CD14-positive monocyte (primary cell): ENCODE results near the gene TTC28. TPM values are rescaled to one million over a fixed set of nuclear protein-coding genes. Genes with fewer than 3 reads are reported as not detected.

Source experiments
- DNase-seq, 3 donors: peaks; one replicate each; pipeline ENCODE4 v3.0.0-alpha.2; 2011 to 2022
- H2AFZ ChIP-seq: 2 replicates; pipeline ENCODE4 v1.6.0; 2012; ENCODE audit warnings: mild to moderate bottlenecking, low read depth, low read length, inconsistent platforms; ENCODE audit not compliant: insufficient read depth, poor library complexity, severe bottlenecking
- H3K27ac ChIP-seq, 2 donors: 1 replicate in 1 of 2; 2 replicates in 1 of 2; pipeline ENCODE4 v1.5.1; 2012 to 2013; ENCODE audit warnings: low read length in 2 of 2, control low read depth in 1 of 2, inconsistent platforms in 1 of 2, low read depth in 1 of 2, mild to moderate bottlenecking in 1 of 2
- H3K27me3 ChIP-seq, 2 donors: one replicate each; pipeline versions ENCODE4 v1.6.0 to v1.6.1; 2011 to 2013; ENCODE audit warnings: low read length in 2 of 2; ENCODE audit not compliant: control insufficient read depth in 2 of 2, insufficient read depth in 2 of 2
- H3K36me3 ChIP-seq, 2 donors: replicated peaks in 1 of 2; 1 replicate in 1 of 2; 2 replicates in 1 of 2; pipeline versions ENCODE4 v1.5.1 to v1.6.1; 2012 to 2013; ENCODE audit warnings: low read length in 2 of 2, control low read depth in 1 of 2, inconsistent platforms in 1 of 2, mild to moderate bottlenecking in 1 of 2; ENCODE audit not compliant: insufficient read depth in 2 of 2, control insufficient read depth in 1 of 2
- H3K4me1 ChIP-seq, 2 donors: 1 replicate in 1 of 2; 2 replicates in 1 of 2; pipeline versions ENCODE4 v1.5.1 to v1.6.1; 2012 to 2013; ENCODE audit warnings: low read length in 2 of 2, control low read depth in 1 of 2, inconsistent platforms in 1 of 2, mild to moderate bottlenecking in 1 of 2, moderate library complexity in 1 of 2; ENCODE audit not compliant: insufficient read depth in 2 of 2, control insufficient read depth in 1 of 2
- H3K4me2 ChIP-seq: replicated peaks from 2 replicates; pipeline ENCODE3; 2012; ENCODE audit warnings: low read length, moderate library complexity, mild to moderate bottlenecking; ENCODE audit not compliant: poor library complexity, severe bottlenecking; ENCODE audit errors: extremely low read depth
- H3K4me3 ChIP-seq, 3 experiments: fragments of 200-600 bp in 1 of 3; sonication (generic) in 1 of 3; replicated peaks in 1 of 3; 1 replicate in 2 of 3; 2 replicates in 1 of 3; pipeline ENCODE4 v1.5.1; 2011 to 2013; ENCODE audit warnings: low read length in 3 of 3, mild to moderate bottlenecking in 3 of 3, control low read depth in 2 of 3, low read depth in 2 of 3, inconsistent platforms in 1 of 3, moderate library complexity in 1 of 3
- H3K79me2 ChIP-seq: 2 replicates; pipeline ENCODE4 v1.6.0; 2012; ENCODE audit warnings: mild to moderate bottlenecking, control low read depth, inconsistent platforms, low read length, moderate library complexity; ENCODE audit not compliant: insufficient read depth
- H3K9ac ChIP-seq: 2 replicates; pipeline ENCODE4 v1.6.0; 2017; ENCODE audit warnings: low read length, mild to moderate bottlenecking; ENCODE audit not compliant: insufficient read depth, poor library complexity, severe bottlenecking
- H3K9me3 ChIP-seq, 2 donors: replicated peaks in 1 of 2; 1 replicate in 1 of 2; 2 replicates in 1 of 2; pipeline versions ENCODE4 v1.5.1 to v1.6.1; 2012 to 2013; ENCODE audit warnings: low read length in 2 of 2, control low read depth in 1 of 2; ENCODE audit not compliant: control insufficient read depth in 1 of 2, insufficient read depth in 1 of 2
- H4K20me1 ChIP-seq: 2 replicates; pipeline ENCODE4 v1.6.0; 2012; ENCODE audit warnings: mild to moderate bottlenecking, low read length, control low read depth, moderate library complexity; ENCODE audit not compliant: insufficient read depth
- H3K27ac Mint-ChIP-seq, 7 donors: one replicate each; pipeline ENCODE4 v1.8.0; 2020; ENCODE audit warnings: mild to moderate bottlenecking in 7 of 7, mixed read lengths in 7 of 7, moderate library complexity in 6 of 7, inconsistent platforms in 2 of 7
- H3K27me3 Mint-ChIP-seq, 3 donors: one replicate each; pipeline ENCODE4 v1.8.0; 2021 to 2022; ENCODE audit warnings: low read depth in 3 of 3, mild to moderate bottlenecking in 3 of 3, mixed read lengths in 3 of 3, moderate library complexity in 3 of 3, inconsistent platforms in 1 of 3
- H3K36me3 Mint-ChIP-seq, 2 donors: one replicate each; pipeline ENCODE4 v1.8.0; 2020; ENCODE audit warnings: mixed read lengths in 2 of 2, inconsistent platforms in 1 of 2, mild to moderate bottlenecking in 1 of 2
- H3K4me1 Mint-ChIP-seq: one replicate; pipeline ENCODE4 v1.8.0; 2020; ENCODE audit warnings: mild to moderate bottlenecking, mixed read lengths
- H3K4me3 Mint-ChIP-seq, 2 donors: one replicate each; pipeline ENCODE4 v1.8.0; 2020; ENCODE audit warnings: mild to moderate bottlenecking in 2 of 2, mixed read lengths in 2 of 2, moderate library complexity in 1 of 2
- H3K9me3 Mint-ChIP-seq, 7 donors: one replicate each; pipeline ENCODE4 v1.8.0; 2020 to 2022; ENCODE audit warnings: mixed read lengths in 7 of 7, mild to moderate bottlenecking in 6 of 7, moderate library complexity in 6 of 7, inconsistent platforms in 2 of 7
- CTCF ChIP-seq: fragments of 200-600 bp; IDR thresholded peaks from one replicate; pipeline ENCODE4 v1.8.0; 2022; ENCODE audit warnings: antibody characterized with exemption, mild to moderate bottlenecking
- WGBS: methylation state at CpG from one replicate; pipeline ENCODE4 v1.1.5; 2013; ENCODE audit warnings: missing lambda C conversion rate; ENCODE audit not compliant: insufficient coverage; 5-methylcytosine and 5-hydroxymethylcytosine counted together
- intact Hi-C, 2 donors: fragments of 100-400 bp; cut with micrococcal nuclease; formaldehyde crosslinking; loops; one replicate each; pipeline versions ENCODE4 v1.15.0 to v1.15.1; 2023
- polyA plus RNA-seq, 3 donors: library from polyadenylated mRNA; depleted of rRNA in 1 of 3; unstranded in 2 of 3; stranded (reverse) in 1 of 3; fragments of 300-500 nt in 2 of 3; fragments of >200 nt in 1 of 3; fragmentation: Illumina TruSeq in 2 of 3; gene quantifications; 1 replicate in 2 of 3; 2 replicates in 1 of 3; pipeline ENCODE4 v1.2.3, GENCODE V29; 2012 to 2021

The TTC28 gene
- polyA plus RNA-seq, 3 donors = 0.24 to 0.61 TPM; not detected in 1

- 93% methylated on average over 8 of the region's 9 CpGs for WGBS
- intact Hi-C loops = no loop called here
- Histone ChIP-seq H3K9ac (no peak overlapping the region), H3K27me3 (no peaks in the 10 kb centered on the region), H3K9me3 (no peaks in the 10 kb centered on the region), H3K4me1 (peaks cover 5 to 10% of the 10 kb centered on the region in 2 donors), H3K27ac (no peak overlapping the region), H3K4me2 (no peak overlapping the region), H3K4me3 (no peak overlapping the region), H2AFZ (no peak overlapping the region), H3K79me2 (no peaks in the 10 kb centered on the region), H4K20me1 (no peaks in the 10 kb centered on the region), H3K36me3 (no peaks in the 10 kb centered on the region)
- Mint-ChIP-seq H3K9me3 (no peaks in the 10 kb centered on the region), H3K27ac (peak overlapping the region in 4 of 7 donors; percentile 17 to 68 (median 28)), H3K4me1 (peaks cover 12% of the 10 kb centered on the region), H3K27me3 (peaks cover 0 to 1% (median 0%) of the 10 kb centered on the region in 3 donors), H3K4me3 (no peak overlapping the region), H3K36me3 (no peaks in the 10 kb centered on the region)
- TF ChIP-seq CTCF = no peak
- DNase-seq = no peak
Measured at GRCh38 chr22:27993774-27994350, 685.8 kb downstream of the TTC28 start.

GRCh38 chr22:27993201-27993635 is 686.4 kb downstream of the TTC28 start:
- WGBS = 98% methylated on average over 11 of the region's 12 CpGs
- TF ChIP-seq CTCF = no peak

More at GRCh38 chr22:27993201-27993635, 686.4 kb downstream of the TTC28 start:
- no peak overlapping the region for H3K9ac ChIP-seq
- H3K4me3 ChIP-seq = no peak overlapping the region
- H4K20me1 ChIP-seq = no peaks in the 10 kb centered on the region
- Mint-ChIP-seq H3K9me3 (no peaks in the 10 kb centered on the region), H3K36me3 (no peaks in the 10 kb centered on the region), H3K4me3 (no peak overlapping the region), H3K27me3 (peaks cover 0 to 1% (median 0%) of the 10 kb centered on the region in 3 donors), H3K4me1 (peaks cover 12% of the 10 kb centered on the region), H3K27ac (peak overlapping the region in 2 of 7 donors; percentile 18 to 19)
- H3K36me3 ChIP-seq = no peaks in the 10 kb centered on the region
- no peaks in the 10 kb centered on the region for H3K9me3 ChIP-seq
- no peak for DNase-seq
- H3K4me1 ChIP-seq = peaks cover 5 to 10% of the 10 kb centered on the region in 2 donors
- no peak overlapping the region for H3K27ac ChIP-seq
- H3K27me3 ChIP-seq = no peaks in the 10 kb centered on the region
- H2AFZ ChIP-seq = no peak overlapping the region
- no peaks in the 10 kb centered on the region for H3K79me2 ChIP-seq
- no peak overlapping the region for H3K4me2 ChIP-seq
- intact Hi-C loops = no loop called here
